Lower lobe of right lung (tissue), 2 donors: Measurements from ENCODE around the gene HSH2D. TPM values are rescaled to one million over a fixed set of nuclear protein-coding genes. Genes with fewer than 3 reads are reported as not detected.

Experiments
- ATAC-seq, 2 donors: fragments of 200-7000 bp; cut with Tn5 transposase; one replicate each; pipeline ENCODE4 v1.9.1; 2020 to 2022; ENCODE audit warnings: mild to moderate bottlenecking in 2 of 2, moderate library complexity in 2 of 2
- DNase-seq: peaks from one replicate; pipeline ENCODE4 v3.0.0-alpha.2; 2020
- H3K27ac ChIP-seq: fragments of 200-600 bp; one replicate; pipeline ENCODE4 v1.8.0; 2022
- H3K27me3 ChIP-seq: fragments of 200-600 bp; one replicate; pipeline ENCODE4 v1.8.0; 2022; ENCODE audit warnings: low read depth
- H3K36me3 ChIP-seq: fragments of 200-600 bp; one replicate; pipeline ENCODE4 v1.8.0; 2022; ENCODE audit warnings: mild to moderate bottlenecking
- H3K4me1 ChIP-seq: fragments of 200-600 bp; one replicate; pipeline ENCODE4 v1.8.0; 2022
- H3K4me3 ChIP-seq: fragments of 200-600 bp; one replicate; pipeline ENCODE4 v1.8.0; 2022; ENCODE audit warnings: mild to moderate bottlenecking
- H3K9me3 ChIP-seq: fragments of 200-600 bp; one replicate; pipeline ENCODE4 v1.8.0; 2022
- CTCF ChIP-seq: fragments of 200-600 bp; IDR thresholded peaks from one replicate; pipeline ENCODE4 v1.8.0; 2022; ENCODE audit warnings: antibody characterized with exemption, mild to moderate bottlenecking
- intact Hi-C: fragments of 100-400 bp; cut with DNase I; formaldehyde crosslinking; loops from one replicate; pipeline ENCODE4 v1.11.0; 2022
- total RNA-seq: library from RNA; stranded (reverse); fragmentation: NEBNext Ultra II Directional; extraction: Animal tissue kit (Norgen Biotek cat#: 25700); gene quantifications from one replicate; pipeline ENCODE4 v1.2.1, GENCODE V29; 2021
- donor health status: DM: no; HTN: yes; CAD: no; lungs with severe emphysema.

Gene HSH2D
- total RNA-seq, 1 donor from 2014 or later = 8.2 TPM

DNA sequence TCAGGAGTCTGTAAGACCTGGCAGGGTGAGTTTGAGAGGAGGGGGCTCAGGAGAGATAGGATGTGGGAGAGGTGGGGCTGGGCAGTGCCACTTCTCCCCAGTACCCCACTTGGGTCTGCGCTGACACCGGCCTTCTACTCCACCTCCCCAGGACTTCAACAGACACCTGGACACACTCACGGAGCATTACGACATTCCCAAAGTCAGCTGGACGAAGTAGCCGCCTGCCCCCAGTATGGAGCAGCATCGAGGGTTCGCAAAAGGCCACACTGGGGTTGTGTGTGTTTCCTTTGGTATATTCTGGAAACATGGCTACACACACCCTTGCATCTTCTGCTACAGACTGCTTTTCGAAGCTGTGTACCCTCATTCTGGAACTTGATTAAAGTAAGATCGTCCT, 47.3 kb downstream of the HSH2D start:
- no peak for DNase-seq
- no peak for TF ChIP-seq CTCF
- Histone ChIP-seq H3K4me3 (no peak overlapping the region), H3K36me3 (peaks cover 68% of the 10 kb centered on the region), H3K27me3 (no peaks in the 10 kb centered on the region), H3K4me1 (peaks cover 19% of the 10 kb centered on the region), H3K27ac (no peak overlapping the region), H3K9me3 (no peaks in the 10 kb centered on the region)
- ATAC-seq = no peak
- intact Hi-C loops = no loop called here

DNA sequence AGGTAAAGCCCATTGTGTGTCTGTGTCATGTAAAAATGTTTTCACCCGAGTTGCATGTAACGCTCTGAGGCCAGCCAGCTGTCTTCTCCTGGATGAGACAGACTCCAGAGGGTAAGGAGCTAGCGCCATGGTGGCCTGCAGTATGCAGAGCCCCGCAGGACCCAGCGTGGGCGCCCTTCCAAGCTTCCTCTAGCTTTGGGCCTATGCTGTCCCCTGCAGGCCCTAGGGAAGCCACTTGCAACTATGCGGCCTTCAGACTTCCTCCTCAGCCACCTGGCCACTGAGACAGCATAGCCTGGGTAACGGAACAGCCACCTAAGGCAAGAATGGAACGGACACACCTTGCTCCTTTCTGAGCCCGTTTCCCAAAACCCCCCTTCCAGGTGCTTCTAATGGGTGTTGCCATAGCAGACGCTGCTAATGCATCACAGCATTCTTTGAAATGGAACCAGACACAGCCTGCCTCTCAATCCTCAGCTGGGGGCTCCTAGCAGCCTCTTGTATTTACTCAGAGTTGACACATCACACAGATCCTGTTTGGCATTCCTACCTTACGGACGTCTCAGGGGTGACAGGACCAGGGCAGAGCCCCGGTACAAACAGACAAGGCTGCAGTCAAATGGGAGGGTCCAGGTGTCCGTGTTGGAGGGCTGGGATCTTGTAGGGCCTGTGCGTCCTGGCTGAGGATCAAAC, 47.9 kb downstream of the HSH2D start:
- no peak overlapping the region for H3K4me3 ChIP-seq
- H3K36me3 ChIP-seq = peaks cover 68% of the 10 kb centered on the region
- no peak for TF ChIP-seq CTCF
- intact Hi-C loops = no loop called here
- no peak overlapping the region for H3K27ac ChIP-seq
- no peaks in the 10 kb centered on the region for H3K9me3 ChIP-seq
- no peaks in the 10 kb centered on the region for H3K27me3 ChIP-seq
- ATAC-seq (peak in 1 of 2 donors; percentile 20), DNase-seq (no peak)
- peaks cover 13% of the 10 kb centered on the region for H3K4me1 ChIP-seq

DNA sequence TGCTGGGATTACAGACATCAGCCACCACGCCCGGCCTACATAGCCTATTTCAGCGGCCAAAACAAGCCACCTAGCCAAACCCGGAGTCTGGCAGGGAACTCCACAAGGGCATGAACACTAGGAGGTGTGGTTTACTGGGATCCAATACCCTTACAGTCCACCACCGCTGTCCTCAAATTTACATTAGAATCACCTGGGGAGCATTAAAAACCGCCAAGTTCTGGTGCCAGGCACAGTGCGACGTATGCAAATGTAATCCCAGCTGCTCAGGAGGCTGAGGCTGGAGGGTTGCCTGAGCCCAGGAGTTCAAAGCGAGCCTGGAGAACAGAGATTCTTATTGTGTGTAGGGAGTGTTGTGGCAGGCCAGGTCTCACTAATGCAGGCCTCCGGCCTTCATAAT, 50.0 kb downstream of the HSH2D start:
- DNase-seq (no peak), ATAC-seq (no peak)
- peaks cover 9% of the 10 kb centered on the region for H3K4me1 ChIP-seq
- no peak overlapping the region for H3K27ac ChIP-seq
- H3K4me3 ChIP-seq = no peak overlapping the region
- intact Hi-C loops = no loop called here
- TF ChIP-seq CTCF = no peak
- peaks cover 50% of the 10 kb centered on the region for H3K36me3 ChIP-seq
- no peaks in the 10 kb centered on the region for H3K27me3 ChIP-seq
- no peaks in the 10 kb centered on the region for H3K9me3 ChIP-seq

GRCh38 chr19:16197188-16197621, 53.7 kb downstream of the HSH2D start:
- no peak for ATAC-seq
- Histone ChIP-seq H3K27ac (peak overlapping the region; percentile 81), H3K36me3 (peaks cover 30% of the 10 kb centered on the region), H3K27me3 (no peaks in the 10 kb centered on the region), H3K4me3 (peak overlapping the region; percentile 71), H3K4me1 (peaks cover 33% of the 10 kb centered on the region), H3K9me3 (no peaks in the 10 kb centered on the region)
- TF ChIP-seq CTCF = no peak
- intact Hi-C loops = no loop called here
- no peak for DNase-seq

GRCh38 chr19:16197622-16198369, 54.3 kb downstream of the HSH2D start, which contains the start of gene AP1M1:
Gene AP1M1 (plus strand): TSS chr19:16197911. CDS start chr19:16198027, 116 bp downstream.
- H3K36me3 ChIP-seq = peaks cover 30% of the 10 kb centered on the region
- no peaks in the 10 kb centered on the region for H3K27me3 ChIP-seq
- intact Hi-C loops = no loop called here
- H3K4me1 ChIP-seq = peaks cover 33% of the 10 kb centered on the region
- TF ChIP-seq CTCF = no peak
- peak; percentile 93 to 95 for ATAC-seq
- peak within 1 kb of the TSS; percentile 71 for H3K4me3 ChIP-seq
- peak within 1 kb of the TSS; percentile 81 for H3K27ac ChIP-seq
- H3K9me3 ChIP-seq = no peaks in the 10 kb centered on the region
- DNase-seq = peak; percentile 99
